Measurements from ENCODE around the gene GRK5.
A peak's percentile ranks its signal among the peaks of the same experiment; 100 is the strongest.
"Not testable (repeated sequence)": the region's sequence is repeated elsewhere in the genome, so short reads cannot be mapped to it uniquely, and the experiment has no call there.

The GRK5 gene

GRCh38 chr10:119222966-119223386 is 15.6 kb downstream of the GRK5 start:
- DNase-seq, result no peak

GRCh38 chr10:119225083-119225658 is 17.8 kb downstream of the GRK5 start:
- DNase-seq, result no peak

- no peak for DNase-seq
Observed at GRCh38 chr10:119227825-119228224, 20.5 kb downstream of the GRK5 start.

GRCh38 chr10:119231654-119232053 is 24.3 kb downstream of the GRK5 start:
- no peak for DNase-seq

GRCh38 chr10:119232439-119232838 is 25.1 kb downstream of the GRK5 start:
- DNase-seq, result peak; percentile 29 to 52

GRCh38 chr10:119233123-119233820 is 25.9 kb downstream of the GRK5 start:
- DNase-seq, result no peak

GRCh38 chr10:119233821-119234220 is 26.4 kb downstream of the GRK5 start:
- DNase-seq, result no peak

GRCh38 chr10:119235356-119235755 is 28.0 kb downstream of the GRK5 start:
- DNase-seq, result peak in 1 of 2 donors; percentile 13

- DNase-seq, result no peak
Observed at GRCh38 chr10:119237722-119238436, 30.5 kb downstream of the GRK5 start.

GRCh38 chr10:119238577-119238976 is 31.2 kb downstream of the GRK5 start:
- no peak for DNase-seq

- not testable (repeated sequence) for DNase-seq
Observed at GRCh38 chr10:119239015-119239414, 31.6 kb downstream of the GRK5 start.

- not testable (repeated sequence) for DNase-seq
Observed at GRCh38 chr10:119239630-119240029, 32.3 kb downstream of the GRK5 start.

- DNase-seq, result no peak
Observed at GRCh38 chr10:119241066-119241465, 33.7 kb downstream of the GRK5 start.

- no peak for DNase-seq
Observed at GRCh38 chr10:119242186-119242585, 34.8 kb downstream of the GRK5 start.

- no peak for DNase-seq
Observed at GRCh38 chr10:119243488-119243887, 36.1 kb downstream of the GRK5 start.

- no peak for DNase-seq
Observed at GRCh38 chr10:119243967-119244366, 36.6 kb downstream of the GRK5 start.

GRCh38 chr10:119245272-119245671 is 37.9 kb downstream of the GRK5 start:
- no peak for DNase-seq

GRCh38 chr10:119246862-119247549 is 39.6 kb downstream of the GRK5 start:
- DNase-seq, result no peak

GRCh38 chr10:119247550-119247894 is 40.2 kb downstream of the GRK5 start:
- DNase-seq, result no peak

- no peak for DNase-seq
Observed at GRCh38 chr10:119248184-119248583, 40.8 kb downstream of the GRK5 start.

- no peak for DNase-seq
Observed at GRCh38 chr10:119248681-119249080, 41.3 kb downstream of the GRK5 start.

GRCh38 chr10:119250641-119251314 is 43.4 kb downstream of the GRK5 start:
- no peak for DNase-seq

GRCh38 chr10:119251315-119251708 is 43.9 kb downstream of the GRK5 start:
- DNase-seq, result no peak

Data from stimulated activated CD4-positive, alpha-beta T cell treated with anti-CD3 and anti-CD28 coated beads, Interleukin-2, amount 100 ng/mL, for 24 hours (primary cell).